Lower lobe of right lung (tissue), 2 donors: ENCODE data around the gene TBX5. TPM values are rescaled to one million over a fixed set of nuclear protein-coding genes. Genes with fewer than 3 reads are reported as not detected.

Source experiments
- ATAC-seq, 2 donors: fragments of 200-7000 bp; cut with Tn5 transposase; one replicate each; pipeline ENCODE4 v1.9.1; 2020 to 2022; ENCODE audit warnings: mild to moderate bottlenecking in 2 of 2, moderate library complexity in 2 of 2
- DNase-seq: peaks from one replicate; pipeline ENCODE4 v3.0.0-alpha.2; 2020
- H3K27ac ChIP-seq: fragments of 200-600 bp; one replicate; pipeline ENCODE4 v1.8.0; 2022
- H3K27me3 ChIP-seq: fragments of 200-600 bp; one replicate; pipeline ENCODE4 v1.8.0; 2022; ENCODE audit warnings: low read depth
- H3K36me3 ChIP-seq: fragments of 200-600 bp; one replicate; pipeline ENCODE4 v1.8.0; 2022; ENCODE audit warnings: mild to moderate bottlenecking
- H3K4me1 ChIP-seq: fragments of 200-600 bp; one replicate; pipeline ENCODE4 v1.8.0; 2022
- H3K4me3 ChIP-seq: fragments of 200-600 bp; one replicate; pipeline ENCODE4 v1.8.0; 2022; ENCODE audit warnings: mild to moderate bottlenecking
- H3K9me3 ChIP-seq: fragments of 200-600 bp; one replicate; pipeline ENCODE4 v1.8.0; 2022
- CTCF ChIP-seq: fragments of 200-600 bp; IDR thresholded peaks from one replicate; pipeline ENCODE4 v1.8.0; 2022; ENCODE audit warnings: antibody characterized with exemption, mild to moderate bottlenecking
- intact Hi-C: fragments of 100-400 bp; cut with DNase I; formaldehyde crosslinking; loops from one replicate; pipeline ENCODE4 v1.11.0; 2022
- total RNA-seq: library from RNA; stranded (reverse); fragmentation: NEBNext Ultra II Directional; extraction: Animal tissue kit (Norgen Biotek cat#: 25700); gene quantifications from one replicate; pipeline ENCODE4 v1.2.1, GENCODE V29; 2021
- donor health status: DM: no; HTN: yes; CAD: no; lungs with severe emphysema.

Gene TBX5
- total RNA-seq, 1 donor from 2014 or later: 15.7 TPM

GRCh38 chr12:114344303-114344663 is 61.7 kb downstream of the TBX5 start:
- no peak for ATAC-seq
- intact Hi-C loops: no loop called here
- Histone ChIP-seq H3K4me1 (no peaks in the 10 kb centered on the region), H3K27me3 (no peaks in the 10 kb centered on the region), H3K9me3 (no peaks in the 10 kb centered on the region), H3K27ac (no peak overlapping the region), H3K4me3 (no peak overlapping the region), H3K36me3 (no peaks in the 10 kb centered on the region)
- DNase-seq: no peak
- no peak for TF ChIP-seq CTCF

- ATAC-seq (no peak), DNase-seq (no peak)
- intact Hi-C loops: no loop called here
- H3K9me3 ChIP-seq: no peaks in the 10 kb centered on the region
- H3K4me3 ChIP-seq: no peak overlapping the region
- TF ChIP-seq CTCF: no peak
- no peaks in the 10 kb centered on the region for H3K4me1 ChIP-seq
- H3K27me3 ChIP-seq: no peaks in the 10 kb centered on the region
- H3K27ac ChIP-seq: no peak overlapping the region
- H3K36me3 ChIP-seq: no peaks in the 10 kb centered on the region
Measured at GRCh38 chr12:114343585-114344302, 62.2 kb downstream of the TBX5 start.

- Histone ChIP-seq H3K36me3 (no peaks in the 10 kb centered on the region), H3K27ac (no peak overlapping the region), H3K9me3 (no peaks in the 10 kb centered on the region), H3K27me3 (no peaks in the 10 kb centered on the region), H3K4me3 (no peak overlapping the region), H3K4me1 (no peaks in the 10 kb centered on the region)
- intact Hi-C loops: no loop called here
- ATAC-seq: no peak
- TF ChIP-seq CTCF: no peak
- no peak for DNase-seq
Measured at GRCh38 chr12:114342656-114343055, 63.3 kb downstream of the TBX5 start.

- Histone ChIP-seq H3K27me3 (no peaks in the 10 kb centered on the region), H3K27ac (no peak overlapping the region), H3K9me3 (no peaks in the 10 kb centered on the region), H3K4me1 (no peaks in the 10 kb centered on the region), H3K36me3 (no peaks in the 10 kb centered on the region), H3K4me3 (no peak overlapping the region)
- intact Hi-C loops: no loop called here
- DNase-seq (no peak), ATAC-seq (no peak)
- TF ChIP-seq CTCF: no peak
Measured at GRCh38 chr12:114341635-114342034, 64.3 kb downstream of the TBX5 start.

GRCh38 chr12:114340231-114340630 is 65.7 kb downstream of the TBX5 start:
- Histone ChIP-seq H3K27me3 (no peaks in the 10 kb centered on the region), H3K4me3 (no peak overlapping the region), H3K9me3 (no peaks in the 10 kb centered on the region), H3K36me3 (no peaks in the 10 kb centered on the region), H3K27ac (no peak overlapping the region), H3K4me1 (no peaks in the 10 kb centered on the region)
- DNase-seq (no peak), ATAC-seq (no peak)
- intact Hi-C loops: no loop called here
- no peak for TF ChIP-seq CTCF
